ENCODE data around the gene PCDH9.

- TF ChIP-seq CTCF (IDR thresholded peaks at IDR 0.05) (no peak), POLR2A (IDR thresholded peaks at IDR 0.05) (no peak)
Measured at GRCh38 chr13:67086260-67086659, 143.9 kb downstream of the PCDH9 start.
